OCI-LY1 (cell line): ENCODE data around the gene PLEKHJ1.

ENCODE experiments used
- H2AFZ ChIP-seq: fragments of 200-600 bp; sonication (generic), shearing (Covaris generic); 2 replicates; pipeline ENCODE4 v1.6.0; 2014; ENCODE audit warnings: antibody characterized with exemption, mild to moderate bottlenecking, low read length
- H3F3A ChIP-seq: fragments of 200-600 bp; sonication (generic), shearing (Covaris generic); 2 replicates; pipeline ENCODE4 v1.6.0; 2014; ENCODE audit warnings: mild to moderate bottlenecking, antibody characterized with exemption, low read length, moderate library complexity; ENCODE audit not compliant: insufficient read depth
- H3K27ac ChIP-seq: fragments of 200-600 bp; sonication (generic); 2 replicates; pipeline ENCODE4 v1.5.1; 2014; ENCODE audit warnings: low read length, mixed run types, mild to moderate bottlenecking, low read depth; ENCODE audit not compliant: poor library complexity, severe bottlenecking
- H3K27me3 ChIP-seq: fragments of 200-600 bp; sonication (generic); 2 replicates; pipeline ENCODE4 v1.6.0; 2014; ENCODE audit warnings: antibody characterized with exemption, mild to moderate bottlenecking, low read length, moderate library complexity; ENCODE audit not compliant: insufficient read depth
- H3K36me3 ChIP-seq: fragments of 200-600 bp; sonication (generic); 2 replicates; pipeline ENCODE4 v1.6.1; 2014; ENCODE audit warnings: mild to moderate bottlenecking, antibody characterized with exemption, low read length, moderate library complexity, mixed read lengths; ENCODE audit not compliant: insufficient read depth
- H3K4me1 ChIP-seq: fragments of 200-600 bp; sonication (generic); 2 replicates; pipeline ENCODE4 v1.5.1; 2014; ENCODE audit warnings: mild to moderate bottlenecking, low read length, moderate library complexity; ENCODE audit not compliant: insufficient read depth, severe bottlenecking
- H3K4me2 ChIP-seq: fragments of 200-600 bp; sonication (generic), shearing (Covaris generic); 2 replicates; pipeline ENCODE4 v1.6.1; 2014; ENCODE audit warnings: low read length
- H3K4me3 ChIP-seq: fragments of 200-600 bp; sonication (generic); 2 replicates; pipeline ENCODE4 v1.5.1; 2014; ENCODE audit warnings: low read length, low read depth, mild to moderate bottlenecking, mixed read lengths; ENCODE audit not compliant: poor library complexity, severe bottlenecking
- H3K79me2 ChIP-seq: fragments of 200-600 bp; shearing (Covaris generic); 2 replicates; pipeline ENCODE4 v1.6.1; 2016; ENCODE audit warnings: mixed run types, low read length, mixed read lengths; ENCODE audit not compliant: insufficient read depth
- H3K9ac ChIP-seq: fragments of 200-600 bp; sonication (generic), shearing (Covaris generic); 2 replicates; pipeline ENCODE4 v1.6.1; 2014; ENCODE audit warnings: mild to moderate bottlenecking, low read length, mixed read lengths
- H3K9me2 ChIP-seq: fragments of 200-600 bp; sonication (generic), shearing (Covaris generic); 2 replicates; pipeline ENCODE4 v1.6.1; 2014; ENCODE audit warnings: low read depth, mild to moderate bottlenecking, low read length, mixed read lengths
- H3K9me3 ChIP-seq: fragments of 200-600 bp; shearing (Covaris generic); 2 replicates; pipeline ENCODE4 v1.6.1; 2014; ENCODE audit warnings: low read length, mixed read lengths
- H4K20me1 ChIP-seq: fragments of 200-600 bp; sonication (generic), shearing (Covaris generic); 2 replicates; pipeline ENCODE4 v1.6.0; 2016; ENCODE audit warnings: mild to moderate bottlenecking, low read length; ENCODE audit not compliant: insufficient read depth
- EZH2 ChIP-seq: fragments of 200-600 bp; sonication (generic), shearing (Covaris generic); IDR thresholded peaks from 2 replicates; pipeline ENCODE4 v1.8.0; 2017; ENCODE audit warnings: borderline replicate concordance, mixed run types, mild to moderate bottlenecking, antibody characterized with exemption, low read length, moderate library complexity, mixed read lengths
- TF ChIP-seq, protein P1 (sequence below): fragments of 200-600 bp; sonication (generic), shearing (Covaris generic); IDR thresholded peaks from 2 replicates; pipeline ENCODE4 v1.5.1; 2017; ENCODE audit warnings: mild to moderate bottlenecking, antibody characterized with exemption, low read length, moderate library complexity, mixed read lengths

PLEKHJ1 gene

GRCh38 chr19:2278459-2279158 is 42.5 kb upstream of the PLEKHJ1 start:
- Histone ChIP-seq H3K9me2 (no peaks in the 10 kb centered on the region), H3K36me3 (peaks cover 28% of the 10 kb centered on the region), H3K27me3 (peaks cover 5% of the 10 kb centered on the region), H3K9ac (no peak overlapping the region), H3F3A (no peaks in the 10 kb centered on the region), H3K4me3 (no peak overlapping the region), H3K27ac (no peak overlapping the region), H2AFZ (no peak overlapping the region), H3K4me2 (no peak overlapping the region), H3K9me3 (no peaks in the 10 kb centered on the region), H3K79me2 (peaks cover 4% of the 10 kb centered on the region; the same call in 1 of the 2 replicates), H3K4me1 (peaks cover 6% of the 10 kb centered on the region), H4K20me1 (0 out of 2 replicates have a peak, but pooled peaks cover 2% of the 10 kb centered on the region)
- no peak for TF ChIP-seq EZH2
- TF ChIP-seq, protein P1, sequence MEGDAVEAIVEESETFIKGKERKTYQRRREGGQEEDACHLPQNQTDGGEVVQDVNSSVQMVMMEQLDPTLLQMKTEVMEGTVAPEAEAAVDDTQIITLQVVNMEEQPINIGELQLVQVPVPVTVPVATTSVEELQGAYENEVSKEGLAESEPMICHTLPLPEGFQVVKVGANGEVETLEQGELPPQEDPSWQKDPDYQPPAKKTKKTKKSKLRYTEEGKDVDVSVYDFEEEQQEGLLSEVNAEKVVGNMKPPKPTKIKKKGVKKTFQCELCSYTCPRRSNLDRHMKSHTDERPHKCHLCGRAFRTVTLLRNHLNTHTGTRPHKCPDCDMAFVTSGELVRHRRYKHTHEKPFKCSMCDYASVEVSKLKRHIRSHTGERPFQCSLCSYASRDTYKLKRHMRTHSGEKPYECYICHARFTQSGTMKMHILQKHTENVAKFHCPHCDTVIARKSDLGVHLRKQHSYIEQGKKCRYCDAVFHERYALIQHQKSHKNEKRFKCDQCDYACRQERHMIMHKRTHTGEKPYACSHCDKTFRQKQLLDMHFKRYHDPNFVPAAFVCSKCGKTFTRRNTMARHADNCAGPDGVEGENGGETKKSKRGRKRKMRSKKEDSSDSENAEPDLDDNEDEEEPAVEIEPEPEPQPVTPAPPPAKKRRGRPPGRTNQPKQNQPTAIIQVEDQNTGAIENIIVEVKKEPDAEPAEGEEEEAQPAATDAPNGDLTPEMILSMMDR, result no peak

DNA sequence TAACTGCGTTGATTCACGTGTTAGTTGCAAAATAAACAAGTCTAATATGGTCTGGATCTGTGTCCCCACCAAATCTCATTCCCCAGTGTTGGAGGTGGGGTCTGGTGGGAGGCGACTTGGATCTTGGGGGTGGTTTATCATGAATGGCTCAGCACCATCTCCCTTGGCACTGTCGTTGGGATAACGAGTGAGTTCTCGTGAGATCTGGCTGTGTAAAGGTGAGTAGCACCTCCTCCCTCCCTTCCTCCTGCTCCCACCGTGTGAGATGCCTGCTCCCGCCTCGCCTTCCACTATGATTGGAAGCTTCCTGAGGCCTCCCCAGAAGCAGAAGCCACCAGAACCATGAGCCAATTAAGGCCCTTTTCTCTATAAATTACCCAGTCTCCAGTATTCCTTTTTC is 41.0 kb upstream of the PLEKHJ1 start:
- no peak overlapping the region for H3K4me3 ChIP-seq
- no peak overlapping the region for H3K4me2 ChIP-seq
- H3K36me3 ChIP-seq, result peaks cover 36% of the 10 kb centered on the region
- 0 out of 2 replicates have a peak, but pooled peaks cover 2% of the 10 kb centered on the region for H4K20me1 ChIP-seq
- H2AFZ ChIP-seq, result no peak overlapping the region
- no peak overlapping the region for H3K9ac ChIP-seq
- H3F3A ChIP-seq, result 0 out of 2 replicates have a peak, but pooled peaks cover 3% of the 10 kb centered on the region
- peaks cover 4% of the 10 kb centered on the region; the same call in 1 of the 2 replicates for H3K79me2 ChIP-seq
- no peaks in the 10 kb centered on the region for H3K27me3 ChIP-seq
- no peaks in the 10 kb centered on the region for H3K9me3 ChIP-seq
- no peaks in the 10 kb centered on the region for H3K9me2 ChIP-seq
- TF ChIP-seq, protein P1, result no peak
- TF ChIP-seq EZH2, result no peak
- peaks cover 20% of the 10 kb centered on the region for H3K4me1 ChIP-seq
- H3K27ac ChIP-seq, result no peak overlapping the region

DNA sequence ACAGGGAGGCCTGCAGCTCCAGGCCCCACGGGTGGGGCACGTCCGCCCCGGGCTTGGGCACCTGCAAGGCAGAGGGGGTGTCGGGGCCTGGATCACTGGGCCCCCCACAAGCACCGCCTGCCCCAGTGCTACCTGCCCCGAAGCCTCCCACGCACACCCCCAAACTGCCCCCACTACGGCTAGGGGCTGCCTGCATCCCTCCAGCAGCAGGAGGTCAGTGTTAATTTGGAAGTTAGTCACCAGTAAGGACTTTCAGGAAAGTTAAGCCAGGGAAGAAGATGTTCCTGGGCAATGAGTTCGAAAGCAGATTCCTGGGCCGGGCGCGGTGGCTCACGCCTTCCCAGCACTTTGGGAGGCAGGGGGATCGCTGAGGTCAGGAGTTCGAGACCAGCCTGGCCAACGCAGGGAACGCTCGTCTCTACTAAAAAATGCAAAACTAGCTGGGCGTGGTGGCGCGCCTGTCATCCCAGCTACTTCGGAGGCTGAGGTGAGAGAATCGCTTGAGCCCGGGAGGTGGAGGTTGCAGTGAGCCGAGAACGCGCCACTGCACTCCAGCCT is 40.4 kb upstream of the PLEKHJ1 start:
- Histone ChIP-seq H2AFZ (no peak overlapping the region), H3K4me1 (peaks cover 26% of the 10 kb centered on the region), H4K20me1 (0 out of 2 replicates have a peak, but pooled peaks cover 2% of the 10 kb centered on the region), H3K9ac (no peak overlapping the region), H3K9me3 (no peaks in the 10 kb centered on the region), H3F3A (peaks cover 6% of the 10 kb centered on the region; the same call in 1 of the 2 replicates), H3K4me3 (no peak overlapping the region), H3K79me2 (peaks cover 9% of the 10 kb centered on the region), H3K27me3 (no peaks in the 10 kb centered on the region), H3K9me2 (no peaks in the 10 kb centered on the region), H3K36me3 (peaks cover 43% of the 10 kb centered on the region), H3K4me2 (no peak overlapping the region), H3K27ac (no peak overlapping the region)
- TF ChIP-seq, protein P1, result no peak
- TF ChIP-seq EZH2, result no peak
